Activated CD8-positive, alpha-beta T cell treated with anti-CD3 and anti-CD28 coated beads for 36 hours (primary cell): Measurements from ENCODE around the gene LOXL3. TPM values are rescaled to one million over a fixed set of nuclear protein-coding genes. Genes with fewer than 3 reads are reported as not detected.

Experiments used
- ATAC-seq: fragments of 200-7000 bp; cut with Tn5 transposase; one replicate; pipeline ENCODE4 v1.10.0; 2021; ENCODE audit warnings: mild to moderate bottlenecking, moderate library complexity
- CTCF ChIA-PET: fragments of 350-600 bp; sonication (Branson Sonifier 250); formaldehyde crosslinking; loops from one replicate; lab custom pipeline; 2021; ENCODE audit warnings: antibody characterized with exemption; lab: Charles Lee
- POLR2A ChIA-PET: fragments of 350-600 bp; sonication (Branson Sonifier 250); formaldehyde crosslinking; loops from one replicate; lab custom pipeline; 2021; ENCODE audit warnings: antibody characterized with exemption; lab: Charles Lee
- DNase-seq: peaks from one replicate; pipeline ENCODE4 v3.0.0-alpha.2; 2020
- H3K27ac Mint-ChIP-seq: one replicate; pipeline ENCODE4 v1.8.0; 2021; ENCODE audit warnings: mild to moderate bottlenecking, mixed read lengths
- H3K27me3 Mint-ChIP-seq: one replicate; pipeline ENCODE4 v1.8.0; 2021; ENCODE audit warnings: mixed read lengths
- H3K36me3 Mint-ChIP-seq: one replicate; pipeline ENCODE4 v1.8.0; 2021; ENCODE audit warnings: low read depth, mixed read lengths
- H3K4me1 Mint-ChIP-seq: one replicate; pipeline ENCODE4 v1.8.0; 2021; ENCODE audit warnings: low read depth, mixed read lengths
- H3K4me3 Mint-ChIP-seq: one replicate; pipeline ENCODE4 v1.8.0; 2021; ENCODE audit warnings: mild to moderate bottlenecking, moderate library complexity, mixed read lengths
- H3K9me3 Mint-ChIP-seq: one replicate; pipeline ENCODE4 v1.8.0; 2021; ENCODE audit warnings: mixed read lengths
- CTCF ChIP-seq: fragments of 200-600 bp; IDR thresholded peaks from one replicate; pipeline ENCODE4 v1.8.0; 2022; ENCODE audit warnings: antibody characterized with exemption, mild to moderate bottlenecking
- intact Hi-C: fragments of 100-400 bp; cut with micrococcal nuclease; formaldehyde crosslinking; loops from one replicate; pipeline ENCODE4 v1.10.0; 2022
- total RNA-seq, 2 experiments: library from RNA; stranded (reverse); gene quantifications; one replicate each; pipeline ENCODE4 v1.2.3, GENCODE V29; 2021

Gene LOXL3
- total RNA-seq, 2 experiments from 2014 or later: 0.38 to 0.60 TPM

GRCh38 chr2:74558284-74559230 is 4.8 kb upstream of the LOXL3 start:
- peaks cover 7% of the 10 kb centered on the region for H3K36me3 Mint-ChIP-seq
- intact Hi-C loops: no loop called here
- ATAC-seq (no peak), DNase-seq (no peak)
- CTCF ChIA-PET: interaction anchor here (0.7 to 2.6 kb wide), 3 partner anchors 19 to 28 kb away, joined by 3 to 11 read pairs (median 3); no protein-coding TSS in a partner anchor
- H3K4me1 Mint-ChIP-seq: peaks cover 15% of the 10 kb centered on the region
- POLR2A ChIA-PET: interaction anchor here (1.2 to 1.9 kb wide), 2 partner anchors 8 to 19 kb away, joined by 4 to 8 read pairs; no protein-coding TSS in a partner anchor
- H3K27ac Mint-ChIP-seq: no peak overlapping the region
- no peak overlapping the region for H3K4me3 Mint-ChIP-seq
- no peaks in the 10 kb centered on the region for H3K9me3 Mint-ChIP-seq
- peaks cover 15% of the 10 kb centered on the region for H3K27me3 Mint-ChIP-seq
- no peak for TF ChIP-seq CTCF

DNA sequence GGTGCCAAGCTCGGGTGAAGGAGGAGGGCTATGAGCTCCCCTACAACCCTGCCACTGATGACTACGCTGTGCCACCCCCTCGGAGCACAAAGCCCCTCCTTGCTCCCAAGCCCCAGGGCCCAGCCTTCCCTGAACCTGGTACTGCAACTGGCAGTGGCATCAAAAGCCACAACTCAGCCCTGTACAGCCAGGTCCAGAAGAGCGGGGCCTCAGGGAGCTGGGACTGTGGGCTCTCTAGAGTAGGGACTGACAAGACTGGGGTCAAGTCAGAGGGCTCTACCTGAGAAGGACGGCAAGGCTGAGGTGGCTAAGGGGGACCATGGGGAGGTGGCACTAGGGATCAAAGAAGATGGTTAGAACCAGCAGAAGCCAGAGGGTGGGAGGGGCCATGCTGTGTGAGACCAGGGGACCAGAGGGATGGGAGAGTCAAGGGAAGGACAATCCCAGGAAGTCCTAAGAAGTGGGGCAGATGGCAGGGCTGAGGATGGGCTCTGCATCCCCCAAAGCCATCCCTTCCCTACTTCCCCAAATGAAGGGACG is 3.2 kb upstream of the LOXL3 start:
- ATAC-seq: no peak
- ChIA-PET CTCF (interaction anchor here (0.7 to 2.6 kb wide), 3 partner anchors 14 to 74 kb away, joined by 3 to 11 read pairs (median 3); partner anchors contain the start of genes CCDC142 and TTC31), POLR2A (interaction anchor here (0.6 to 1.9 kb wide), 2 partner anchors 10 to 22 kb away, joined by 4 to 8 read pairs; no protein-coding TSS in a partner anchor)
- Mint-ChIP-seq H3K4me1 (peaks cover 20% of the 10 kb centered on the region), H3K27me3 (peaks cover 20% of the 10 kb centered on the region), H3K36me3 (peaks cover 7% of the 10 kb centered on the region), H3K9me3 (no peaks in the 10 kb centered on the region), H3K4me3 (no peak overlapping the region), H3K27ac (no peak overlapping the region)
- DNase-seq: no peak
- intact Hi-C loops: no loop called here
- TF ChIP-seq CTCF: no peak

- no peak for TF ChIP-seq CTCF
- Mint-ChIP-seq H3K9me3 (no peaks in the 10 kb centered on the region), H3K4me3 (peak overlapping the region; percentile 88), H3K27me3 (peaks cover 19% of the 10 kb centered on the region), H3K36me3 (peaks cover 7% of the 10 kb centered on the region), H3K4me1 (peaks cover 20% of the 10 kb centered on the region), H3K27ac (no peak overlapping the region)
- POLR2A ChIA-PET: interaction anchor here (1.1 to 2.7 kb wide), 4 partner anchors 10 to 68 kb away, joined by 3 to 11 read pairs (median 6); no protein-coding TSS in a partner anchor
- DNase-seq (no peak), ATAC-seq (no peak)
- CTCF ChIA-PET: interaction anchor here (0.7 to 1.4 kb wide), 4 partner anchors 11 to 73 kb away, joined by 3 to 8 read pairs (median 4); partner anchors contain the start of genes CCDC142 and TTC31
- intact Hi-C loops: no loop called here
Observed at GRCh38 chr2:74556159-74556558, 2.4 kb upstream of the LOXL3 start.

DNA sequence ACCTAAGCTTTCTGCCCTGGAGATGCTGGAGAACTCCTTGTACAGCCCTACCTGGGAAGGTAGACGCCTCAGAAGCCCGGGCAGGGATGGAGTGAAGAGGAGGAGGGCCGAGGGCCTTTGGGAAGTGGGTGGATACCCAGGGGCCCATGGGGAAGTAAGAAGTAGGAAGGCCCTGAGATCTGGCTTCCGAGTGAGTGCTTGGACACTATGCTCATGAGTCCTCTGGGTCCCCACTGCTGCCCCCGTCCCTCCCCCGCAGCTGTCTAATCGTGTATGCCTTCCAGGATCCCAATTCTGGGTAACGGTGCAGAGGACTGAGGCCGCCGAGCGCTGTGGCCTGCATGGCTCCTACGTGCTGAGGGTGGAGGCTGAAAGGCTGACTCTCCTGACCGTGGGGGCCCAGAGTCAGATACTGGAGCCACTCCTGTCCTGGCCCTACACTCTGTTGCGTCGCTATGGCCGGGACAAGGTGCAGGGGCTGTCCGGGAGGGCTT is 1.9 kb upstream of the LOXL3 start:
- peaks cover 19% of the 10 kb centered on the region for H3K27me3 Mint-ChIP-seq
- ATAC-seq (no peak), DNase-seq (no peak)
- ChIA-PET CTCF (interaction anchor here (0.8 to 1.4 kb wide), 4 partner anchors 11 to 33 kb away, joined by 4 to 8 read pairs (median 4); no protein-coding TSS in a partner anchor), POLR2A (interaction anchor here (0.6 to 2.7 kb wide), 6 partner anchors 11 to 67 kb away, joined by 3 to 11 read pairs (median 4); no protein-coding TSS in a partner anchor)
- H3K9me3 Mint-ChIP-seq: no peaks in the 10 kb centered on the region
- intact Hi-C loops: no loop called here
- no peak for TF ChIP-seq CTCF
- peaks cover 19% of the 10 kb centered on the region for H3K4me1 Mint-ChIP-seq
- H3K36me3 Mint-ChIP-seq: peaks cover 7% of the 10 kb centered on the region
- peak overlapping the region; percentile 90 for H3K27ac Mint-ChIP-seq
- peak overlapping the region; percentile 88 for H3K4me3 Mint-ChIP-seq
